Measurements from ENCODE around the gene NTHL1.

- TF ChIP-seq CTCF (IDR thresholded peaks at IDR 0.05) (no peak), POLR2A (IDR thresholded peaks at IDR 0.05) (no peak)
These were observed 10.5 kb downstream of the NTHL1 start for GRCh38 chr16:2037115-2037514.
